Spleen (tissue), 11 donors: Measurements from ENCODE around the gene PPM1L. TPM values are rescaled to one million over a fixed set of nuclear protein-coding genes. Genes with fewer than 3 reads are reported as not detected.

Experiments used
- DNase-seq: peaks from one replicate; pipeline ENCODE4 v3.0.0-alpha.2; 2020
- H3K27ac ChIP-seq, 8 donors: fragments of 200-600 bp; sonication (generic) in 7 of 8; 1 replicate in 4 of 8; 2 replicates in 4 of 8; pipeline versions ENCODE4 v1.5.0 to v1.8.0; 2016 to 2021; ENCODE audit warnings: inconsistent platforms in 4 of 8, mild to moderate bottlenecking in 4 of 8, moderate library complexity in 1 of 8
- H3K27me3 ChIP-seq, 7 donors: fragments of 200-600 bp; sonication (generic) in 6 of 7; replicated peaks in 1 of 7; 1 replicate in 4 of 7; 2 replicates in 3 of 7; pipeline versions ENCODE4 v1.5.0 to v1.8.0; 2016 to 2021; ENCODE audit warnings: inconsistent platforms in 3 of 7, mild to moderate bottlenecking in 1 of 7
- H3K36me3 ChIP-seq, 6 donors: fragments of 200-600 bp; sonication (generic) in 5 of 6; 1 replicate in 4 of 6; 2 replicates in 2 of 6; pipeline versions ENCODE4 v1.5.0 to v1.8.0; 2016 to 2021; ENCODE audit warnings: inconsistent platforms in 2 of 6
- H3K4me1 ChIP-seq, 6 donors: fragments of 200-600 bp; sonication (generic) in 5 of 6; 1 replicate in 3 of 6; 2 replicates in 3 of 6; pipeline versions ENCODE4 v1.5.0 to v1.8.0; 2016 to 2021; ENCODE audit warnings: inconsistent platforms in 3 of 6
- H3K4me3 ChIP-seq, 8 donors: fragments of 200-600 bp; sonication (generic) in 7 of 8; 1 replicate in 4 of 8; 2 replicates in 4 of 8; pipeline versions ENCODE4 v1.5.0 to v1.8.0; 2016 to 2021; ENCODE audit warnings: inconsistent platforms in 4 of 8, mild to moderate bottlenecking in 4 of 8, moderate library complexity in 2 of 8
- H3K9me3 ChIP-seq, 8 donors: fragments of 200-600 bp; sonication (generic) in 7 of 8; 1 replicate in 4 of 8; 2 replicates in 4 of 8; pipeline versions ENCODE4 v1.5.0 to v1.8.0; 2016 to 2021; ENCODE audit warnings: inconsistent platforms in 4 of 8
- CTCF ChIP-seq, 11 experiments: fragments of 200-600 bp in 7 of 11; fragments of 450-650 bp in 4 of 11; sonication (generic) in 4 of 11; IDR thresholded peaks in 8 of 11; conservative IDR thresholded peaks in 3 of 11; 1 replicate in 7 of 11; 2 replicates in 4 of 11; pipeline versions ENCODE4 v1.4.0 to v1.8.0; 2016 to 2021; ENCODE audit warnings: antibody characterized with exemption in 11 of 11, inconsistent platforms in 4 of 11, mild to moderate bottlenecking in 1 of 11
- POLR2A ChIP-seq, 3 donors: fragments of 450-650 bp; IDR thresholded peaks; one replicate each; pipeline ENCODE4 v1.5.1; 2017; ENCODE audit warnings: antibody characterized with exemption in 3 of 3, mild to moderate bottlenecking in 1 of 3
- POLR2AphosphoS5 ChIP-seq, 3 donors: sonication (generic); formaldehyde crosslinking; IDR thresholded peaks; one replicate each; pipeline ENCODE4 v1.5.1; 2017; ENCODE audit warnings: antibody characterized with exemption in 3 of 3
- WGBS, 5 donors: extraction: QIAGEN DNeasy Blood & Tissue Kit in 3 of 5; methylation state at CpG; one replicate each; pipeline versions ENCODE4 v1.1.5 to v1.1.7; 2013 to 2018; 5-methylcytosine and 5-hydroxymethylcytosine counted together
- intact Hi-C: fragments of 100-400 bp; cut with DNase I; formaldehyde crosslinking; loops from one replicate; pipeline ENCODE4 v1.15.0; 2023; ENCODE audit warnings: low total_unique reads
- polyA plus RNA-seq, 3 donors: library from polyadenylated mRNA; stranded (reverse); fragments of 200-250 nt; gene quantifications; one replicate each; pipeline ENCODE4 v1.2.1, GENCODE V29; 2013
- total RNA-seq, 7 donors: library from RNA; depleted of rRNA in 3 of 7; stranded (reverse); fragments of >200 nt in 3 of 7; fragmentation: NEBNext Ultra II Directional in 4 of 7; extraction: Animal tissue kit (Norgen Biotek cat#: 25700) in 4 of 7; gene quantifications; one replicate each; pipeline versions ENCODE4 v1.1.0 to v1.2.1, GENCODE V29; 2016 to 2021
- donor health status: healthy with polysubstance abuse.
- donor health status: DM: no; HTN: no; CAD: no; lungs with moderate emphysema.
- donor health status: DM: no; HTN: no; CAD: no.
- donor health status: Bipolar disorder and iron deficiency.
- donor health status: healthy.
- donor health status: DM: no; HTN: no; CAD: no.
- donor health status: DM: yes; HTN: yes; CAD: no.

Gene PPM1L
- total and polyA plus RNA-seq, 10 donors, result 0.63 to 16.7 (median 12.2) TPM

GRCh38 chr3:160781863-160782262 is 25.8 kb downstream of the PPM1L start:
- Histone ChIP-seq H3K4me1 (peaks cover 0 to 23% (median 4%) of the 10 kb centered on the region in 6 donors), H3K4me3 (no peak overlapping the region), H3K27me3 (no peaks in the 10 kb centered on the region), H3K9me3 (peaks cover 0 to 4% (median under 1%) of the 10 kb centered on the region in 8 donors), H3K36me3 (no peaks in the 10 kb centered on the region), H3K27ac (no peak overlapping the region)
- no peak for TF ChIP-seq CTCF (IDR thresholded peaks at IDR 0.05 in 8 of 11, conservative IDR thresholded peaks at IDR 0.05 in 3 of 11)
- no peak for TF ChIP-seq POLR2AphosphoS5 (IDR thresholded peaks at IDR 0.05)
- no peak for TF ChIP-seq POLR2A (IDR thresholded peaks at IDR 0.05)
- DNase-seq, result no peak
- 94 to 98% (median 95%) methylated on average over 3 of the region's 3 CpGs for WGBS, 5 donors
- intact Hi-C loops, result no loop called here

- intact Hi-C loops, result no loop called here
- no peak overlapping the region for H3K27ac ChIP-seq
- DNase-seq, result no peak
Observed at GRCh38 chr3:160784853-160785252, 28.8 kb downstream of the PPM1L start.

GRCh38 chr3:160790726-160791125 is 34.7 kb downstream of the PPM1L start:
- intact Hi-C loops, result no loop called here
- WGBS, 5 donors, result 65 to 84% (median 70%) methylated on average over 2 of the region's 2 CpGs
- DNase-seq, result no peak
- H3K9me3 ChIP-seq, result peaks cover 0 to 18% (median 14%) of the 10 kb centered on the region in 8 donors
- no peaks in the 10 kb centered on the region for H3K27me3 ChIP-seq
- TF ChIP-seq CTCF (IDR thresholded peaks at IDR 0.05 in 8 of 11, conservative IDR thresholded peaks at IDR 0.05 in 3 of 11) (no peak), POLR2AphosphoS5 (IDR thresholded peaks at IDR 0.05) (no peak), POLR2A (IDR thresholded peaks at IDR 0.05) (no peak)
- H3K4me1 ChIP-seq, result no peaks in the 10 kb centered on the region
- no peaks in the 10 kb centered on the region for H3K36me3 ChIP-seq
- H3K4me3 ChIP-seq, result no peak overlapping the region
- H3K27ac ChIP-seq, result no peak overlapping the region

More at GRCh38 chr3:160784853-160785252, 28.8 kb downstream of the PPM1L start:
- TF ChIP-seq POLR2AphosphoS5 (IDR thresholded peaks at IDR 0.05), result no peak
- TF ChIP-seq CTCF (IDR thresholded peaks at IDR 0.05 in 8 of 11, conservative IDR thresholded peaks at IDR 0.05 in 3 of 11), result no peak
- no peak for TF ChIP-seq POLR2A (IDR thresholded peaks at IDR 0.05)
- Histone ChIP-seq H3K9me3 (peaks cover 0 to 18% (median 14%) of the 10 kb centered on the region in 8 donors), H3K27me3 (no peaks in the 10 kb centered on the region), H3K4me3 (no peak overlapping the region), H3K4me1 (peaks cover 0 to 11% (median 4%) of the 10 kb centered on the region in 6 donors), H3K36me3 (no peaks in the 10 kb centered on the region)

- Histone ChIP-seq H3K9me3 (peaks cover 0 to 11% (median 6%) of the 10 kb centered on the region in 8 donors), H3K27ac (no peak overlapping the region), H3K36me3 (no peaks in the 10 kb centered on the region), H3K4me1 (no peaks in the 10 kb centered on the region), H3K27me3 (no peaks in the 10 kb centered on the region), H3K4me3 (no peak overlapping the region)
- WGBS, 5 donors, result 41 to 63% (median 60%) methylated on average over 2 of the region's 2 CpGs
- no peak for TF ChIP-seq POLR2A (IDR thresholded peaks at IDR 0.05)
- TF ChIP-seq CTCF (IDR thresholded peaks at IDR 0.05 in 8 of 11, conservative IDR thresholded peaks at IDR 0.05 in 3 of 11), result no peak
- TF ChIP-seq POLR2AphosphoS5 (IDR thresholded peaks at IDR 0.05), result no peak
- intact Hi-C loops, result no loop called here
- no peak for DNase-seq
Observed at GRCh38 chr3:160792540-160792939, 36.5 kb downstream of the PPM1L start.
